Gastroesophageal sphincter (tissue), 4 donors: ENCODE measurements around the gene SNX25. TPM values are rescaled to one million over a fixed set of nuclear protein-coding genes. Genes with fewer than 3 reads are reported as not detected.
A peak's percentile ranks its signal among the peaks of the same experiment; 100 is the strongest.

Experiments used
- ATAC-seq: fragments of 150-250 bp; one replicate; pipeline ENCODE4 v1.9.1; 2016; ENCODE audit warnings: mild to moderate bottlenecking, moderate library complexity
- H3K27ac ChIP-seq, 4 donors: fragments of 200-600 bp; sonication (generic) in 3 of 4; 1 replicate in 3 of 4; 2 replicates in 1 of 4; pipeline ENCODE4 v1.5.1; 2016 to 2019
- H3K27me3 ChIP-seq: fragments of 200-600 bp; sonication (generic); one replicate; pipeline ENCODE4 v1.5.1; 2019
- H3K36me3 ChIP-seq, 2 donors: fragments of 200-600 bp; sonication (generic); one replicate each; pipeline ENCODE4 v1.5.1; 2019; ENCODE audit warnings: control low read depth in 1 of 2
- H3K4me1 ChIP-seq, 3 donors: fragments of 200-600 bp; sonication (generic); 1 replicate in 2 of 3; 2 replicates in 1 of 3; pipeline ENCODE4 v1.5.1; 2016 to 2019; ENCODE audit warnings: control low read depth in 2 of 3
- H3K4me3 ChIP-seq, 2 donors: fragments of 200-600 bp; sonication (generic); one replicate each; pipeline ENCODE4 v1.5.1; 2019; ENCODE audit warnings: mild to moderate bottlenecking in 1 of 2, moderate library complexity in 1 of 2
- H3K9me3 ChIP-seq, 3 donors: fragments of 200-600 bp; sonication (generic); one replicate each; pipeline ENCODE4 v1.5.1; 2017 to 2019; ENCODE audit warnings: control low read depth in 2 of 3
- CTCF ChIP-seq, 4 experiments: fragments of 200-600 bp in 2 of 4; fragments of 450-650 bp in 2 of 4; sonication (generic) in 1 of 4; IDR thresholded peaks; one replicate each; pipeline ENCODE4 v1.5.1; 2017 to 2019; ENCODE audit warnings: antibody characterized with exemption in 4 of 4, mild to moderate bottlenecking in 2 of 4, moderate library complexity in 2 of 4
- EP300 ChIP-seq: sonication (generic); formaldehyde crosslinking; IDR thresholded peaks from one replicate; pipeline ENCODE4 v1.6.1; 2017; ENCODE audit warnings: antibody characterized with exemption, mild to moderate bottlenecking
- POLR2A ChIP-seq, 2 donors: fragments of 450-650 bp; IDR thresholded peaks; one replicate each; pipeline ENCODE4 v1.6.1; 2017; ENCODE audit warnings: antibody characterized with exemption in 2 of 2, mild to moderate bottlenecking in 2 of 2, moderate library complexity in 1 of 2
- POLR2AphosphoS5 ChIP-seq: sonication (generic); formaldehyde crosslinking; IDR thresholded peaks from one replicate; pipeline ENCODE4 v1.6.1; 2017; ENCODE audit warnings: antibody characterized with exemption
- WGBS, 2 donors: methylation state at CpG; one replicate each; pipeline ENCODE4 v1.1.5; 2018; ENCODE audit warnings: low coverage in 1 of 2; 5-methylcytosine and 5-hydroxymethylcytosine counted together
- total RNA-seq, 4 donors: library from RNA; depleted of rRNA; stranded (reverse); fragments of >200 nt; gene quantifications; one replicate each; pipeline ENCODE4 v1.1.0, GENCODE V29; 2016

Gene SNX25
- total RNA-seq, 4 donors from 2014 or later: 17.9 to 30.5 (median 24.9) TPM

DNA sequence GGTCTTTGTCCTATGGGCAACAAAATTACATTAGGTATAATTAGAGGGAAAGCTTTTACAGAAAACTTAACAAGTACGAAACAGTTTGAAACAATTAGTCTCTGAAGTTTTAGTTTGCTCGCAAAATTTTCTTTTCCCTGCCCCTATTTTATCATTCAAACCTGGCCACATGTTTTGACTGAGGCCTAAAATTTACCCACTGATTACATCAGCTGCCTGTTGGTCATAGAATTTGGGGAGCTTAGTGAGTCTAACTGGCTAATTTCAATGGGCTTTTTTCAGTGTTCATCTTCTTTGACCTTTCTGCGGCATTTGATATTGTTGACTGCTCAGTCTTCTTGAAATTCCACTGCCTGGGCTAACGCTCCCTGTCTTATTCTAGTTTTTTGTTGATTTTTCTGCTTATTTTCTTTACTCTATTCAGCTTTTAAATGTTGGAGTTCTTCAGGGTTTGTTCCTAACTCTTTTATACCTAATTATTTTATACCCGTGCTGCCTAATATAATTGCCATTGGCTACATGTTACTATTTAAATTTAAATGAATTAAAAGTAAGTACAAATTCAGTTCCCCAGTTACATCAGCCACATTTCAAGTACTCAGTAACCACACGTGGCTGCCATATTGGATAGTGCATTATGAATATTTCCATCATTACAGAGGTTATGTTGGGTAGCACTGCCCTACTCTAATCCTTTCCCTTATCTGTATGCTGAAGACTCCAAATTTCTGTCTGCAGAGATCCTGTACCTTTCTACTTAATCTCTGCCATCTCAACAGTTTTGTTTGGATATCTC is 87.5 kb downstream of the SNX25 start:
- TF ChIP-seq POLR2A (IDR thresholded peaks at IDR 0.05) (no peak), CTCF (IDR thresholded peaks at IDR 0.05) (no peak), EP300 (no peak)
- 91 to 100% methylated on average over 2 to 6 of the region's 6 CpGs for WGBS, 2 donors
- H3K4me3 ChIP-seq: no peak overlapping the region
- H3K4me1 ChIP-seq: no peaks in the 10 kb centered on the region
- ATAC-seq: no peak
- H3K9me3 ChIP-seq: no peaks in the 10 kb centered on the region
- no peaks in the 10 kb centered on the region for H3K27me3 ChIP-seq
- no peak overlapping the region for H3K27ac ChIP-seq
- H3K36me3 ChIP-seq: peaks cover 0 to 33% of the 10 kb centered on the region in 2 donors

DNA sequence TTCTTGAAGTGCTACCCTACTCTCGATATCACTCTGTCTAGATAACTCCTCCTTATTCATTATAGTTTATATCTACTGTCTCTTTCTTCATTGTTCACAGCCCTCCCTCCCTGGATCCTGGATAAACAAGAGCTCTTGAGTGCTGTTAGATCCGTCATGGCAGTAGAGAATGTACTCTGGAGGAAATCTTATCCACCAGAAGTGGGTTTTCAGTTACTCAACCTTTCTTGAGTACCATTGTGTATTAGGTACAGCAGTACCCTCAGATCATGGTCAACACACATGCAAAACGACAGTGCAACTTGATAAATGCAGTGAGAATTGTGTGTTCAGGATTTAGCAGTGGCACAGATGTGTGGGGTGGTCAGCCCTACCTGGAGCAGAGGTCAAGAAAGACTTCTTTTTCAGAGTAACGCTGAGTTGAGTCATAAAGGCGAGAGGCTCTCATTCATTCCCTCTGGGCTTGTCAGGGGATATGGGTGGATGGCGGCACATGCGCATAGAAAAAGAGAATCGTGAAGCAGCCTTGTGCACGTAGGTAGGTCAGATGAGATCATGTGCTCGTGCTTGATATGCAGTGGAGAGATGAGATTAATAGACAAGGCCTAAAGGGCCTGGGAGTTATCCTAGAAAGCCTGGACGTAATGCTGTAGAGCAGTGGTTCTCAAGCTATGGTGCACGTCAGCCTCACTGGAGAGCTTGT is 89.5 kb downstream of the SNX25 start:
- H3K27ac ChIP-seq: no peak overlapping the region
- no peaks in the 10 kb centered on the region for H3K9me3 ChIP-seq
- H3K27me3 ChIP-seq: no peaks in the 10 kb centered on the region
- no peak for ATAC-seq
- 88% methylated on average over 6 to 11 of the region's 12 CpGs for WGBS, 2 donors
- H3K36me3 ChIP-seq: peaks cover 0 to 21% of the 10 kb centered on the region in 2 donors
- no peak overlapping the region for H3K4me3 ChIP-seq
- TF ChIP-seq POLR2A (IDR thresholded peaks at IDR 0.05) (no peak), CTCF (IDR thresholded peaks at IDR 0.05) (no peak), EP300 (no peak), POLR2AphosphoS5 (no peak)
- no peaks in the 10 kb centered on the region for H3K4me1 ChIP-seq

- 79 to 100% methylated on average over 2 to 4 of the region's 4 CpGs for WGBS, 2 donors
- Histone ChIP-seq H3K9me3 (no peaks in the 10 kb centered on the region), H3K36me3 (peaks cover 0 to 25% of the 10 kb centered on the region in 2 donors), H3K27me3 (no peaks in the 10 kb centered on the region), H3K27ac (no peak overlapping the region), H3K4me3 (no peak overlapping the region), H3K4me1 (no peaks in the 10 kb centered on the region)
- TF ChIP-seq POLR2A (IDR thresholded peaks at IDR 0.05): no peak
- no peak for TF ChIP-seq EP300
- no peak for ATAC-seq
These were observed 95.1 kb downstream of the SNX25 start for GRCh38 chr4:185304541-185304940.

DNA sequence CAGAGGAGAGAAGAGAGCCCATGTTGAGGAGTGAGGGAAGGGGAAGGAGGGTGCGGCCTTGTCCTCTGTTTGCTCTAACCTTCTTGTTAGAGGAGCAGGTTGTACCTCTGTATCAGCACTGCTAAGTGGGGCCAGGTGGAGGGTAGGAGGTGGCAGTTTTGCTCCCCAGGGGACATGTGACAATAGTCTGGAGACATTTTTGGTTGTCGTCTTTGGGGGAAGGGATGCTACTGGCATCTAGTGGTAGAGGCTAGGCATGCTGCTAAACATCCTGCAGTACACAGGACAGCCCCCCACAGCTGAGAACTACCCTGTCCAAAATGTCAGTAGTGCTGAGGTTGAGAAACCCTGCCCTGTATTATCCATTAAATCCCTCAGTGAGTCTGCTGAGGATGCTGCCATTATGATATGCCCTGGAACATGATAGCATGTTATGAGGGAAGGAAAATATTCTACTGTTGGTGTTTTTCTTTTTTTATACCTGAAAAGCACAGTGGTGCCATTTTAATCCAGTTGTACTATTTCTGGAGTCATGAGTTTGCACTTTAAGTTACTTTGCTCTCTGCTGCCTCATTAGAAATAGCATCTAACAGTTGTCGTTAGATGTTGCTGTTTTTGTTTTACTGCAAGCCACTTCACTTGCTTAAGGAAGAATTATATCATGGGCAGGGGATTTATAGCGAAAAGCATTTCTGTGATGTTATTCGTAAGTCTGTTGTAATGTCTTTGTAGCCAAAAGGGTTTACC is 95.7 kb downstream of the SNX25 start:
- WGBS, 2 donors: 92 to 96% methylated on average over 4 of the region's 5 CpGs
- no peaks in the 10 kb centered on the region for H3K4me1 ChIP-seq
- H3K9me3 ChIP-seq: no peaks in the 10 kb centered on the region
- no peaks in the 10 kb centered on the region for H3K27me3 ChIP-seq
- no peak overlapping the region for H3K27ac ChIP-seq
- TF ChIP-seq CTCF (IDR thresholded peaks at IDR 0.05): peak in 1 of 4 experiments; percentile 24
- TF ChIP-seq POLR2AphosphoS5: no peak
- no peak for TF ChIP-seq EP300
- H3K4me3 ChIP-seq: no peak overlapping the region
- peaks cover 0 to 26% of the 10 kb centered on the region in 2 donors for H3K36me3 ChIP-seq
- ATAC-seq: no peak

DNA sequence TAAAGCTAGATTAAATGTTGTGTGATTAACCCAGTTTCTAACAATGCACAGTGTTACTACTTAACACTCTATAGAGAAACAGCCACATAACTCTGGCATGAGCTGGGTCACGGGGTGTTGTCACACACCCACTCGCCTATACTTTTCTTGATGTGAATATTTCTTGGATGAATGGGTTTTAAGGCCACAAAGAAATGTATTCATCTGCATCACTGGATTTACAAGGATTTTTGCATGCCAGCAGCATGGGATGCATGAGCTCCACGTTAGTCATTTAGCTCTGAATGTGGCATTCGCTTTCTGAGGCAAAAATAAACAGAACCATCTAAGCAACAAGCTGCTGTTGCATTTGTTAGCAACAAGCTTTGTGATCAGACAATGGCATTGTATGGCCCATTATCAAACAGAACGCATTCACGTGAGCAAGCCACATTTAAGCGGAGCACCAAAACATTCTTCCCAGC is 96.6 kb downstream of the SNX25 start:
- H3K27ac ChIP-seq: no peak overlapping the region
- no peak for TF ChIP-seq POLR2AphosphoS5
- TF ChIP-seq CTCF (IDR thresholded peaks at IDR 0.05): no peak
- no peak for TF ChIP-seq POLR2A (IDR thresholded peaks at IDR 0.05)
- no peak for TF ChIP-seq EP300
- 68 to 86% methylated on average over 6 to 7 of the region's 7 CpGs for WGBS, 2 donors

More for the DNA sequence above, 96.6 kb downstream of the SNX25 start:
- Histone ChIP-seq H3K27me3 (no peaks in the 10 kb centered on the region), H3K4me3 (no peak overlapping the region), H3K9me3 (no peaks in the 10 kb centered on the region), H3K4me1 (no peaks in the 10 kb centered on the region), H3K36me3 (peaks cover 0 to 35% of the 10 kb centered on the region in 2 donors)
- no peak for ATAC-seq
